ENCODE results near the gene CEP131. TPM values are rescaled to one million over a fixed set of nuclear protein-coding genes. Genes with fewer than 3 reads are reported as not detected.

Gene CEP131
- polyA plus RNA-seq, 2 of the 4 experiments (the other 2 are of a cell fraction): 3.3 to 11.5 TPM

GRCh38 chr17:81195941-81196495 lies 26.7 kb downstream of the CEP131 start:
- DNase-seq (ENCODE audit: low read depth in 1 of 2, low spot score in 1 of 2): no peak
- Histone ChIP-seq H3K4me3 (no peak overlapping the region), H3K9me3 (no peaks in the 10 kb centered on the region), H3K4me2 (no peak overlapping the region), H3K4me1 (no peaks in the 10 kb centered on the region), H3K27ac (no peak overlapping the region)
- no peak for FAIRE-seq
- no peak for ATAC-seq
- ChIA-PET POLR2A (no interaction called here), CTCF (interaction anchor here (0.9 to 13.7 kb wide), 5 partner anchors 10 to 172 kb away, joined by 3 to 175 read pairs (median 7); no protein-coding TSS in a partner anchor)
- no peak for TF ChIP-seq GATA3 (IDR thresholded peaks at IDR 0.05; ENCODE audit: borderline replicate concordance)
- no peak for TF ChIP-seq USF2 (IDR thresholded peaks at IDR 0.05)
- TF ChIP-seq KDM5A (IDR thresholded peaks at IDR 0.05): no peak
- no peak for TF ChIP-seq HMGXB4 (CRISPR knock-in tag; IDR thresholded peaks at IDR 0.05; ENCODE audit: borderline replicate concordance)
- TF ChIP-seq ZSCAN20 (CRISPR knock-in tag; IDR thresholded peaks at IDR 0.05): no peak
- no peak for TF ChIP-seq EP300 (IDR thresholded peaks at IDR 0.05)
- no peak for TF ChIP-seq HOXB5 (CRISPR knock-in tag; IDR thresholded peaks at IDR 0.05)
- TF ChIP-seq CBX2 (IDR thresholded peaks at IDR 0.05; ENCODE audit: borderline replicate concordance, low read depth): no peak
- no peak for TF ChIP-seq RNF2 (IDR thresholded peaks at IDR 0.05; ENCODE audit: borderline replicate concordance, low read depth)
- TF ChIP-seq JUN (IDR thresholded peaks at IDR 0.05): no peak
- TF ChIP-seq ZNF302 (CRISPR knock-in tag; IDR thresholded peaks at IDR 0.05): no peak
- TF ChIP-seq KDM1A (IDR thresholded peaks at IDR 0.05; ENCODE audit: low read depth): no peak
- no peak for TF ChIP-seq MAX (IDR thresholded peaks at IDR 0.05)
- 85% methylated on average over 7 of the region's 14 CpGs for WGBS (ENCODE audit: missing lambda C conversion rate)

- CTCF ChIA-PET: interaction anchor here (0.7 to 13.7 kb wide), 6 partner anchors 11 to 171 kb away, joined by 3 to 175 read pairs (median 5); no protein-coding TSS in a partner anchor
- no peak for DNase-seq (ENCODE audit: low read depth in 1 of 2, low spot score in 1 of 2)
- H3K4me1 ChIP-seq: no peaks in the 10 kb centered on the region
- H3K4me3 ChIP-seq: no peak overlapping the region
- 90% methylated on average over 35 of the region's 37 CpGs for WGBS (ENCODE audit: missing lambda C conversion rate)
- ATAC-seq: no peak
- H3K27ac ChIP-seq: no peak overlapping the region
- H3K9me3 ChIP-seq: no peaks in the 10 kb centered on the region
- FAIRE-seq: no peak
- no peak for TF ChIP-seq EP300 (IDR thresholded peaks at IDR 0.05)
- no peak for TF ChIP-seq TFCP2L1 (CRISPR knock-in tag; IDR thresholded peaks at IDR 0.05)
- no peak for TF ChIP-seq ZC3H11A (IDR thresholded peaks at IDR 0.05)
- TF ChIP-seq HMGXB4 (CRISPR knock-in tag; IDR thresholded peaks at IDR 0.05; ENCODE audit: borderline replicate concordance): no peak
- no peak for TF ChIP-seq BHLHE40 (IDR thresholded peaks at IDR 0.05; ENCODE audit: low read depth, low read length)
- no peak for TF ChIP-seq RNF2 (IDR thresholded peaks at IDR 0.05; ENCODE audit: borderline replicate concordance, low read depth)
- no peak for TF ChIP-seq FOSL2 (IDR thresholded peaks at IDR 0.05)
- TF ChIP-seq FOSL2 (CRISPR knock-in tag; IDR thresholded peaks at IDR 0.05): no peak
- TF ChIP-seq HOXB13 (CRISPR knock-in tag; IDR thresholded peaks at IDR 0.05; ENCODE audit: low read depth): no peak
- no peak for TF ChIP-seq EHMT2 (IDR thresholded peaks at IDR 0.05; ENCODE audit: low read depth)
- TF ChIP-seq FOSB (CRISPR knock-in tag; IDR thresholded peaks at IDR 0.05): no peak
- no peak for TF ChIP-seq BCL3 (IDR thresholded peaks at IDR 0.05)
- TF ChIP-seq ESRRA (IDR thresholded peaks at IDR 0.05; ENCODE audit: borderline replicate concordance, low read length): no peak
- TF ChIP-seq FOXS1 (CRISPR knock-in tag; IDR thresholded peaks at IDR 0.05): no peak
- TF ChIP-seq MYC (IDR thresholded peaks at IDR 0.05; ENCODE audit: borderline replicate concordance, low read length): no peak
- TF ChIP-seq MAFK (IDR thresholded peaks at IDR 0.05; ENCODE audit: partially characterized antibody): no peak
- TF ChIP-seq MAX (IDR thresholded peaks at IDR 0.05): no peak
- POLR2A ChIA-PET: no interaction called here
- H3K4me2 ChIP-seq: no peak overlapping the region
Observed at GRCh38 chr17:81194941-81195901, 27.5 kb downstream of the CEP131 start.

Data from A549 (cell line).